NCI-H69 (cell line): ENCODE measurements around the gene COL9A1.

Experiments
- DNase-seq: peaks from one replicate; lab custom pipeline; 2025; lab: John Stamatoyannopoulos, UW

Gene COL9A1

GRCh38 chr6:70286905-70287304, 16.0 kb downstream of the COL9A1 start:
- DNase-seq, result no peak

DNA sequence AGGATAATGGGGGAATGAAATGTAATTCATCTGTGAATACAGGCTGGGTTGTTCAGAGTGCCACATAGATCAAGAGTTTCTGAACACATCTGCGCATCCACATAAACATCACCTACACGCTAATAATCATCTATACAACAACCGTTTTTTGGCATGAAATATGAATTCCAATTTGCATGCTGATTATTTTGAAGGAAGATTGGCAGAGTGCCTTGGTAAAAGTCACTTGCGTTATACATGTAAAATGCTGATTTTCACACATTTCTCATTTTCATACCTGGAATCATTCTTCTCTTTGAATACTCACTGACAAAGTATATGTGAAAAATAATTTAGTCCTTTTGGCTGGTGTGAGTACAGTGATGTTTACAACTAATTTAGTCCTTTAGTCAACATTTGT, 17.7 kb downstream of the COL9A1 start:
- no peak for DNase-seq

DNA sequence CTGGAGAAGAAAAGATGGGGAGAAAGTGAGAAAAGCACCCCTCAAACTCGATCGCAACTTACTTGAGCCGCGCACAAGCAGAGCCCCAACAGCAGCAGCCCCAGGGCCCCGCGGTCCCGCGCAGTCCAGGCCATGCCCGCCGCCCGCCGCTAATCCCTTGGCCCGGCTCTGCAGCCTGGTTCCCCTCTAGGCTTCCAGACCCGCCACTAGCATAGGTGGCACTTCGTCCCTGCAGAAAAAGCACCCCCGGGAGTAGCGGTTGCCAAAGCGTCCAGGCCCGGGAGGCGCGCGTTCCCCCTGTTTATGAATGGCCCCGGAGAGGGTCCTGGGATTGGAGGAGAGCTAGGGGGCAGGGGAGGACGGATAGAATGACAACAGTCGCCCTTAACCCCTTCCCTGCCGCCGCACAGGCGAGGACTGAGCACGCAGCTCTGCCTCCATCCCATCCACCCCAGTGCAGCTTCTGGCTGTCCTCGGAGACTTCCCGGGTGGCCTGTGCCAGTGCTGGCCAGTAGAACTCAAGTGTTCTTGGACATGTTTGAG, 19.9 kb downstream of the COL9A1 start:
- no peak for DNase-seq

- DNase-seq, result no peak
Measured at GRCh38 chr6:70282312-70282918, 20.5 kb downstream of the COL9A1 start.

- no peak for DNase-seq
Measured at GRCh38 chr6:70281923-70282311, 21.0 kb downstream of the COL9A1 start.

DNA sequence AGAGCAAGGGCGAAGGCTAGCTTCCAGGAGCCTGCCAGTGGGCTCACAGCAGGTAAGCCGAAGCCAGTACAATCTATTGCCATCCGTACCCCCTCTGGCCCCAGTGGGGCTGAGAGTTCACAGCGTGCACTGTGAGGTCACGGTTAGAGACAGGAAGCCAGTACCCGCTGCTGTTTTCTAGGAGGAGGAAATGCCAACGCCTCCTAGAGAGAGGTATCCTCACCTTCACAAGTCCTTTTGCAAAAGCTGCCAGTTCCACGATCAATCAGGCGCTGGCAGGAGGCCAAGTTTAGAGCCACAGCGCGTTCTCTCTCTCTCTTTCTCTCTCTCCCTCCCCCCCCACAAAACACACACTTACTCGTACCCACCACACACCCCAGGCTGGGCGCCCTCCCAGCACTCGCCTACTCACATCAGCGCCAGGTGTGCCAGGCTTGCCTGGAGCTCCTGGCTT, 22.5 kb downstream of the COL9A1 start:
- DNase-seq, result peak; percentile 75

GRCh38 chr6:70277470-70277869, 25.4 kb downstream of the COL9A1 start:
- DNase-seq, result no peak

- DNase-seq, result no peak
Measured at GRCh38 chr6:70274338-70274737, 28.5 kb downstream of the COL9A1 start.

- no peak for DNase-seq
Measured at GRCh38 chr6:70272071-70272470, 30.8 kb downstream of the COL9A1 start.

- peak; percentile 10 for DNase-seq
Measured at GRCh38 chr6:70270287-70271005, 32.4 kb downstream of the COL9A1 start.

GRCh38 chr6:70266142-70266541, 36.7 kb downstream of the COL9A1 start:
- no peak for DNase-seq

GRCh38 chr6:70264306-70264705, 38.6 kb downstream of the COL9A1 start:
- DNase-seq, result no peak

GRCh38 chr6:70258483-70258882, 44.4 kb downstream of the COL9A1 start:
- DNase-seq, result no peak

- DNase-seq, result no peak
Measured at GRCh38 chr6:70257768-70258273, 45.1 kb downstream of the COL9A1 start.

DNA sequence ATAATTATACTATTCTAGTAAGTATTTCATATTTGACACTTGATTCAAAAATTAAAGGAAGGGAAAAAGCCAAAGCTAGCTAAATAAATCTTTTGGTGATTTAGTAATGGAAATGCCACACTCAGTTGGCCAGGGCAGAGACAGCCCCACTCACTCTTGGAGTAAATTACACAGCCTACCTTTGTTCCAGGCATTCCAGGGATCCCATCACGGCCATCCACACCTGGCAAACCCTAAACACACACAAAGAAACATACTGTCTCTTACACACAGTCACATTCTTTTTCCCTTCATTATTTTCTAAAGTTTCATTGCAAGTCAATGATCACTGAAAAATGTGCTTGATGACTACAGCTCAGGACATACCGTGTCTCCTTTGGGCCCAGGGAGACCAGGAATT, 48.1 kb downstream of the COL9A1 start:
- DNase-seq, result no peak

GRCh38 chr6:70253923-70254322, 49.0 kb downstream of the COL9A1 start:
- DNase-seq, result no peak

- DNase-seq, result no peak
Measured at GRCh38 chr6:70252604-70253003, 50.3 kb downstream of the COL9A1 start.

DNA sequence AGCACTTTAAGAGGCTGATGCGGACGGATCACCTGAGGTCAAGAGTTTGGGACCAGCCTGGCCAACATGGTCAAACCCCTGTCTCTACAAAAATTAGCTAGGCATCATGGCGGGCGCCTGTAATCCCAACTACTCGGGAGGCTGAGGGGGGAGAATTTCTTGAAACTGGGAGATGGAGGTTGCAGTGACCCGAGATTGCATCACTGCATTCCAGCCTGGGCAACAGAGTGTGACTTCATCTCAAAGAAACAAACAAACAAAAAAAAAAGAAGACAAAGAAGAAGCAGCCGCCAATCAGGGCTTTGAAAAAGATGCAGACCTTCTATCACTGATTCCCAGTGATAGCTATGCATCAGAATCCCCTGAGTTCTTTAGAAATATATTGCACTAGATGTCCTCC, 56.8 kb downstream of the COL9A1 start:
- no peak for DNase-seq

- peak; percentile 12 for DNase-seq
Measured at GRCh38 chr6:70241991-70242420, 60.9 kb downstream of the COL9A1 start.

DNA sequence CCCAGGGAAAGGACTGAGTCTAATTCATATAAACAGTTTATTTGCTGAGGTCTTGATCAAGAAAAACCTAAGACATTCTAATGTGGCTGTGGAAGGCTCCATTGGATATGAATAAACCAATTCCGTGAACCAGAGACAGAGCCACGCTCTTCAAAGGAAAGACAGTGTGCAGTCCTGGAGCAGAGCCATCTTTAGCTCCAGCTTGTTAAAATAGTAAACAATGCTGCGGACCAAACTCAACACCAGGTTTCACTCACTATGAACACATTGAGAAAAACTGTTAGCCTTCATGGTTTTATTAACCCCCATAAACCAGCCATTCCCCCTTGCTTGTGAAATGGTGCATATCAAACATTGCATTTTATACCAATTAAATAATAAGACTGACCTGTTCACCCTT, 61.9 kb downstream of the COL9A1 start:
- peak; percentile 11 for DNase-seq

DNA sequence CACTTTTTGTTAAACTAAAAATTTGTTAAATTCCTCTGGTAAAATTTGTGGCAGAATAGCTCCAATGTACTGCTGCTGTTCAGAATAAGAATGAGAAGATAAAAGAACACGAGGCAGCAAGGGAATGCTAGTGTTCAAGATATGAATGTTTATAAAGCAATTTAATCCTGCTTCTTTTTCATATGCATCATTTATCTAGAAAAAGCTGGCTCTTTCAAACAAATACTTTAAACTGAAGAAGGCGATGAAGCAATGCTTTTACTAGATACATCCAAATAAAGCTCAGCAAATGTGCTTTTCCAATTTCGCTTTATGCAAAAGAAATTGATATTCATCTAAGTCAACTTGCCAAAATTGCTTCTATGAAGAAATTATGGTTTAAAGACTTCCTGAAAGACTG, 66.5 kb downstream of the COL9A1 start:
- no peak for DNase-seq

- no peak for DNase-seq
Measured at GRCh38 chr6:70234561-70235236, 68.2 kb downstream of the COL9A1 start.

- DNase-seq, result no peak
Measured at GRCh38 chr6:70231311-70231710, 71.6 kb downstream of the COL9A1 start.
